Skeletal muscle satellite cell (primary cell): ENCODE data around the gene PLPPR4.
"Not testable (repeated sequence)": the region's sequence is repeated elsewhere in the genome, so short reads cannot be mapped to it uniquely, and the experiment has no call there.

ENCODE experiments used
- H3K27me3 ChIP-seq: 2 replicates; pipeline ENCODE4 v1.7.0; 2013; ENCODE audit warnings: low read length; ENCODE audit not compliant: control insufficient read depth, insufficient read depth
- H3K36me3 ChIP-seq: 2 replicates; pipeline ENCODE4 v1.7.0; 2013; ENCODE audit warnings: mild to moderate bottlenecking, control low read depth, low read length; ENCODE audit not compliant: insufficient read depth
- H3K4me1 ChIP-seq: 2 replicates; pipeline ENCODE4 v1.7.0; 2013; ENCODE audit warnings: low read length; ENCODE audit not compliant: control insufficient read depth, insufficient read depth
- H3K4me2 ChIP-seq: 2 replicates; pipeline ENCODE4 v1.7.0; 2013; ENCODE audit warnings: mild to moderate bottlenecking, low read length
- H3K4me3 ChIP-seq: 2 replicates; pipeline ENCODE4 v1.7.0; 2013; ENCODE audit warnings: low read length
- H3K9ac ChIP-seq: 2 replicates; pipeline ENCODE4 v1.7.0; 2013; ENCODE audit warnings: mild to moderate bottlenecking, low read depth, low read length, moderate library complexity
- H3K9me3 ChIP-seq: replicated peaks from 2 replicates; pipeline ENCODE4 v1.7.0; 2013; ENCODE audit warnings: mild to moderate bottlenecking, control low read depth, low read length

Gene PLPPR4

DNA sequence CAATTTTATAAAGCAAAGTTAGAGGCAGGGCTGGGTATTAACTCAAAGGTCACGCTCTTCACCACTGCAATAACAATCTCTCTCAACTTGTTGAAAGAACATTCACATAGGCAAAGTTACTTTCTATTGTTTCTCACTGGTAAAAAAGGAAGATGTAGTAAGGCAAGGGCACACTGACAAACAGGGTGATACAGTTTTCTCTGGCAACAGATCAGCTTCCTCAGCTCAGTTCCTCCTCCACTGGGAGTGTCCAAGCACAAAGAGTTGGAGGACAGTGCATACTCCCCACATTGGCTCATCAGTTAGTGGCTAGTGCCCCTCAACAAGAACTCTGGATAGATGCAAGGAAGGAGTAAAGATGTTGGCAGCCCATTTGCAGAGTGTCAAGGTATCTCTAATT lies 3.7 kb downstream of the PLPPR4 start:
- Histone ChIP-seq H3K4me2 (no peak overlapping the region), H3K36me3 (no peaks in the 10 kb centered on the region), H3K4me1 (peaks cover 5% of the 10 kb centered on the region), H3K9me3 (no peaks in the 10 kb centered on the region), H3K27me3 (peaks cover 31% of the 10 kb centered on the region), H3K9ac (no peak overlapping the region), H3K4me3 (no peak overlapping the region)

DNA sequence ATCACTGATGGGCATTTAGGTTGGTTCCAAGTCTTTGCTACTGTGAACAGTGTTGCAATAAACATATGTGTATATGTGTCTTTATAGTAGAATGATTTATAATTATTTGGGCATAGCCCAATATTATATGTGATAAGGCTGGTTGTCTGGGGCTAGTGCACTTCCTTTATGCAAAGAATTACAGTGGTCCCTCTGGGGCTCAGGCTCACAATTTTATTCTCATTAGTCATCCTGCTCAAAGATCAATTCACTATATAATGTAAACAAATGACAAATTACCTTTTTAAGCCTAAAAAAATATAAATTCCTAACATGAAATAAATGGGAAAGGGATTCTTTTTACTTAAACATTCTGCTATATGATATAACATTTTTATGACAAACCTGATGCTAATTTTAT lies 5.0 kb downstream of the PLPPR4 start:
- no peak overlapping the region for H3K4me3 ChIP-seq
- no peak overlapping the region for H3K9ac ChIP-seq
- H3K9me3 ChIP-seq, result no peaks in the 10 kb centered on the region
- H3K27me3 ChIP-seq, result peaks cover 18% of the 10 kb centered on the region
- no peak overlapping the region for H3K4me2 ChIP-seq
- no peaks in the 10 kb centered on the region for H3K36me3 ChIP-seq
- H3K4me1 ChIP-seq, result peaks cover 5% of the 10 kb centered on the region

DNA sequence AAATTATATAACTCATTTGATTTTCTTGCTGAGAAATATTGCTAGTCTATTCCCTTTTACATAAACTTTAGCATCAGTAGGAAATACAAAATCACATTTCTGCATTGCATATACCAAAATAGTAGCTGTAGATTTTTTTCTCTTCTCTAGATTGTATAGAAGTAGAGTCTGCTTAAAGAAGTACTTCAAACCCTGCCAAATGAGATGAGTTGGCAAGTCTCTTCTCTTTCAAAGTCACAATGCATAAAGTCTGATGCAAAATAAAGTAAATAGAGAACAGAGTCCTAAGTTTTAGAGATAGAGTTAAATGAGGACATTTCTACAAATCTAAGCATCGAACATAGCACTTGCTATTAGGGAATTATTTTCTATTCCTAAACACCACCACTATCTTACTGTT lies 6.4 kb downstream of the PLPPR4 start:
- Histone ChIP-seq H3K4me3 (no peak overlapping the region), H3K36me3 (no peaks in the 10 kb centered on the region), H3K4me2 (no peak overlapping the region), H3K9me3 (no peaks in the 10 kb centered on the region), H3K9ac (no peak overlapping the region), H3K4me1 (no peaks in the 10 kb centered on the region), H3K27me3 (peaks cover 7% of the 10 kb centered on the region)

DNA sequence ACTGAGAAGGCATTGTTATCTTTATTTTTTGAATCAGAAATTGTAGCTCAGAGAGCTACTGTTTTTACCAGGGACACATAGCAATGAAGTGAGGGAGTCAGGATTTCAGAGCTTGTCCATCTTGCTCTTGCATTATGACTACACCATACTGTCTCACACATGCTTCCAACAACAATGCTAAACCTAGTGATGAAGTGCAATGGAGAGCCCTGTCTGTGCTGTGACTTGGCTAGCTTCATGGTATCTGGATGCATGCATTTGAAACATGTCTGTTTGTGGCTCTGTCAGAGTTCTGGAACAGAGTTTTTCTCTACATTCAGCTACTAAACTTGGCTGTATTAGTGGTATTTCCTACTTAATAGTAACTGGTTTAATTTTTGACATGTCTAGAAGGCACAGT lies 7.0 kb downstream of the PLPPR4 start:
- H3K9ac ChIP-seq, result no peak overlapping the region

DNA sequence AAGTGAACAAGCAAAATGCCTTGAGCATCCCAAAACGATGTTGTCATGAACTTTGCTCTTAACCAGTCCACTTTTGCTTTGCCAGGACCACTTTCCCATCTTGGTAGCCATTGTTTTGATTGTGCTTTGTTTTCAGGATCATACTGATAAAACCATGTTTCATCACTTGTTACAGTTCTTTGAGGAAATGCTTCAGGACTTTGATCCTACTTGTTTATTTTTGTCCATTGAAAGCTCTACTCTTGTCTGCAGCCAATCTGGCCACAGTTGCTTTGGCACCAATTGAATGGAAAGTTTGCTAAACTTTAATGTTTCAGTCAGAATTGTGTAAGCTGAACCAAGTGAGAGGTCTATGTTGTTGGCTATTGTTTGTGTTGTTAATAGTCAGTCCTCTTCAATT lies 12.8 kb downstream of the PLPPR4 start:
- no peak overlapping the region for H3K9ac ChIP-seq
- H3K4me3 ChIP-seq, result no peak overlapping the region
- H3K4me2 ChIP-seq, result no peak overlapping the region
- no peaks in the 10 kb centered on the region for H3K4me1 ChIP-seq
- no peaks in the 10 kb centered on the region for H3K36me3 ChIP-seq
- H3K9me3 ChIP-seq, result no peaks in the 10 kb centered on the region
- H3K27me3 ChIP-seq, result no peaks in the 10 kb centered on the region

More for the DNA sequence above, 7.0 kb downstream of the PLPPR4 start:
- H3K9me3 ChIP-seq, result no peaks in the 10 kb centered on the region
- no peak overlapping the region for H3K4me2 ChIP-seq
- H3K36me3 ChIP-seq, result no peaks in the 10 kb centered on the region
- no peaks in the 10 kb centered on the region for H3K4me1 ChIP-seq
- H3K4me3 ChIP-seq, result no peak overlapping the region
- peaks cover under 1% of the 10 kb centered on the region for H3K27me3 ChIP-seq

DNA sequence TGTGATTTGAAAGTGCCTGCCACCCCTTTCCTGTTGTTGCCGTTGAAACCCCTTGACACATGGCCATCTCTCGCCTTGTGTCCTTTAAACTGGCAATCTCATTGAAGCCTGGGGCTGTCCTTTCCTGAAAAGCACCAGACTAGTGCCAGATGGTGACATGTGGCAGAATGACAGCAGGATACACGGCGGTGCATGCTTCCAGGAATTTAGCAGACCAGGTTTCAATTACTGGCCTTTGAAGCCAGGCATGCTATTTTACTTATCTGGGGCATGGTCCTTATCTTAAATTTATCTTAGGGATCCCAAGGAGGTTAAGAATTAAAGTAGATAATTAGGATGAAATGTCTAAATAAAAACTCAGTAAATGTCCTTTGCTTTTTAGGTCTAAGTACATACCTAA lies 15.2 kb downstream of the PLPPR4 start:
- no peak overlapping the region for H3K4me3 ChIP-seq
- no peaks in the 10 kb centered on the region for H3K4me1 ChIP-seq
- H3K9ac ChIP-seq, result no peak overlapping the region
- no peaks in the 10 kb centered on the region for H3K27me3 ChIP-seq
- H3K9me3 ChIP-seq, result no peaks in the 10 kb centered on the region
- no peaks in the 10 kb centered on the region for H3K36me3 ChIP-seq
- H3K4me2 ChIP-seq, result no peak overlapping the region

DNA sequence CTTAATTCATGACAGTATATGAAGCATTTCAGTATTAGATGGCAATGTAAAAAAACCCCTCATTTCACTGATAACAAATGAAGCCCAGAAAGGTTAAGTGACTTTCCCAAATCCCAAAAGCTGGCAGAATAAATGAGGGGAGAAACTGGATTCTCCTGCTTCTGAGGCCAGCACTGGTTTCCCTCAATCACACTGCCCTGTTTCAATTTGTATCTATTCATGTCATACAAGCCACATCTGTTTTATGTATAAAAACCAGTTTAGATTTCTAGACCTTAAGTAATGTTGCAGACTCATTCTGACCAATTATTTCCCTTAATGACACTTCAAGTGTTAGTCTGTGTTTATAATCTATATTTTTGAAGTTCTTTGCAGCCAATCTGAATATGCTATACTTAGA lies 16.8 kb downstream of the PLPPR4 start:
- no peak overlapping the region for H3K4me3 ChIP-seq
- H3K27me3 ChIP-seq, result no peaks in the 10 kb centered on the region
- H3K4me1 ChIP-seq, result no peaks in the 10 kb centered on the region
- no peak overlapping the region for H3K9ac ChIP-seq
- no peaks in the 10 kb centered on the region for H3K36me3 ChIP-seq
- H3K4me2 ChIP-seq, result no peak overlapping the region
- no peaks in the 10 kb centered on the region for H3K9me3 ChIP-seq

GRCh38 chr1:99282536-99282935 lies 18.2 kb downstream of the PLPPR4 start:
- Histone ChIP-seq H3K36me3 (no peaks in the 10 kb centered on the region), H3K9ac (no peak overlapping the region), H3K4me3 (no peak overlapping the region), H3K4me2 (no peak overlapping the region), H3K9me3 (no peaks in the 10 kb centered on the region), H3K4me1 (no peaks in the 10 kb centered on the region), H3K27me3 (no peaks in the 10 kb centered on the region)

GRCh38 chr1:99283521-99283920 lies 19.2 kb downstream of the PLPPR4 start:
- H3K4me3 ChIP-seq, H3K27me3 ChIP-seq, H3K9ac ChIP-seq, H3K4me1 ChIP-seq, H3K4me2 ChIP-seq, H3K9me3 ChIP-seq, H3K36me3 ChIP-seq: not testable (repeated sequence)

GRCh38 chr1:99292886-99293285 lies 28.6 kb downstream of the PLPPR4 start:
- no peak overlapping the region for H3K4me3 ChIP-seq
- no peaks in the 10 kb centered on the region for H3K9me3 ChIP-seq
- no peaks in the 10 kb centered on the region for H3K27me3 ChIP-seq
- no peaks in the 10 kb centered on the region for H3K36me3 ChIP-seq
- H3K4me2 ChIP-seq, result no peak overlapping the region
- H3K9ac ChIP-seq, result no peak overlapping the region
- no peaks in the 10 kb centered on the region for H3K4me1 ChIP-seq

GRCh38 chr1:99297923-99298322 lies 33.6 kb downstream of the PLPPR4 start:
- H3K9me3 ChIP-seq, result no peaks in the 10 kb centered on the region
- no peak overlapping the region for H3K9ac ChIP-seq
- H3K4me2 ChIP-seq, result no peak overlapping the region
- H3K4me3 ChIP-seq, result no peak overlapping the region
- H3K4me1 ChIP-seq, result no peaks in the 10 kb centered on the region
- H3K27me3 ChIP-seq, result no peaks in the 10 kb centered on the region
- no peaks in the 10 kb centered on the region for H3K36me3 ChIP-seq

- no peaks in the 10 kb centered on the region for H3K9me3 ChIP-seq
- no peak overlapping the region for H3K4me2 ChIP-seq
- H3K27me3 ChIP-seq, result no peaks in the 10 kb centered on the region
- H3K4me3 ChIP-seq, result no peak overlapping the region
- H3K9ac ChIP-seq, result no peak overlapping the region
- H3K4me1 ChIP-seq, result no peaks in the 10 kb centered on the region
- no peaks in the 10 kb centered on the region for H3K36me3 ChIP-seq
Measured at GRCh38 chr1:99304725-99305282, 40.5 kb downstream of the PLPPR4 start.
